HG03378 (cell line): Measurements from ENCODE around the gene BBOX1.
"Not testable (repeated sequence)": the region's sequence is repeated elsewhere in the genome, so short reads cannot be mapped to it uniquely, and the experiment has no call there.

Experiments
- ATAC-seq: cut with Tn5 transposase; IDR thresholded peaks from one replicate; pipeline ENCODE4 v1.9.1; 2021; ENCODE audit warnings: mild to moderate bottlenecking, moderate library complexity; ENCODE audit not compliant: unreplicated experiment

Gene BBOX1

DNA sequence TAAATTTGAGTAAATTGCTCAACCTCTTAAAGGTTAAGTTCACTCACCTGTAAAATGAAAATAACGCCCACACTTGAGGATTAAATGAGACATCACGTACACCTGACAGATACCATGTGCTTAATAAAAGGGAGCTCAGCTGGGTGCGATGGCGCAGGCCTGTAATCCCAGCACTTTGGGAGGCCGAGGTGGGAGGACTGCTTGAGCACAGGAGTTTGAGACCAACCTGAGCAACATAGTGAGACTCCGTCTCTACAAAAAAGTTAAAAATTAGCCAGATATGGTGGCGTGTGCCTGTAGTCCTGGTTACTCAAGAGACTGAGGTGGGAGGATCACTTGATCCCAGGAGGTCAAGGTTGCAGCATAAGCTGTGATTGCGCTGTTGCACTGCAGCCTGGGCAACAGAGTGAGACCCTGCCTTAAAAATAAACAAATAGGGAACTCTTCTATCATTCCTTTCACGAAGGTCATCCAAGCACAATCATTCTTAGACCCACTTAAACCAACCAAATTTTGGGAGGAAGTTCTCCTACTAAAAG is 134.1 kb downstream of the BBOX1 start:
- no peak for ATAC-seq

DNA sequence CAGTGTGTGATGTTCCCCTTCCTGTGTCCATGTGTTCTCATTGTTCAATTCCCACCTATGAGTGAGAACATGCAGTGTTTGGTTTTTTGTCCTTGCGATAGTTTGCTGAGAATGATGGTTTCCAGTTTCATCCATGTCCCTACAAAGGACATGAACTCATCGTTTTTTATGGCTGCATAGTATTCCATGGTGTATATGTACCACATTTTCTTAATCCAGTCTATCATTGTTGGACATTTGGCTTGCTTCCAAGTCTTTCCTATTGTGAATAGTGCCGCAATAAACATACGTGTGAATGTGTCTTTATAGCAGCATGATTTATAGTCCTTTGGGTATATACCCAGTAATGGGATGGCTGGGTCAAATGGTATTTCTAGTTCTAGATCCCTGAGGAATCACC is 134.9 kb downstream of the BBOX1 start:
- not testable (repeated sequence) for ATAC-seq
